ENCODE results near the gene SAC3D1.
A peak's percentile ranks its signal among the peaks of the same experiment; 100 is the strongest.
"Not testable (repeated sequence)": the region's sequence is repeated elsewhere in the genome, so short reads cannot be mapped to it uniquely, and the experiment has no call there.

The SAC3D1 gene

DNA sequence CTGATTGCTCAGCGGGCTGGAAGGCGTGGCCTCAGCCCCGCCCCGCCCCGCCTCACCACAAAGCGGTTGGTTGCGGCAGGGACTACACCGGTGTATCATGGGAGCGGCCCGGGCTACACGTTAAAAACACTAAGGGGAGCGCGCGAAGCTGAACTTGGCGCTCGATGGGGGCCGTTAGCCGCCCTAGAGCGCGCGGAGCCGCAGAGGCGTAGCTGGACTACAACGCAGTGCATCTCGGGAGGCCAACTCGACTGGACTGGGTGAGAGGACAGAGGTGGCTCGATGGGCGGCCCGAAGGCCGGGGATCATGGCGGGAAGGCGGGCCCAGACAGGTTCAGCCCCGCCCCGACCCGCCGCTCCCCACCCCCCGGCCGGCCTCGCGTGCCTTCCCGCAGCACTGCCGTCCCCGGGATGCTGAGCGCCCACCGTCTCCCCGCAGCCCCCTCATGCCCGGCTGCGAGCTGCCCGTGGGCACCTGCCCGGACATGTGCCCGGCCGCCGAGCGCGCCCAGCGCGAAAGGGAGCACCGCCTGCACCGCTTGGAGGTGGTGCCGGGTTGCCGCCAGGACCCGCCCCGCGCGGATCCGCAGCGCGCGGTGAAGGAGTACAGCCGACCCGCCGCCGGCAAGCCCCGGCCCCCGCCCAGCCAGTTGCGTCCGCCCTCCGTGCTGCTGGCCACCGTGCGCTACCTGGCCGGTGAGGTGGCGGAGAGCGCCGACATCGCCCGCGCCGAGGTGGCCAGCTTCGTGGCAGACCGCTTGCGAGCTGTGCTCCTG lies at the start of gene SAC3D1:
TSS of gene SAC3D1 (plus strand) at position 364 of the 776 bp plus-strand sequence. CDS start at position 447, 83 bp downstream.
- peak; percentile 86 for DNase-seq

DNA sequence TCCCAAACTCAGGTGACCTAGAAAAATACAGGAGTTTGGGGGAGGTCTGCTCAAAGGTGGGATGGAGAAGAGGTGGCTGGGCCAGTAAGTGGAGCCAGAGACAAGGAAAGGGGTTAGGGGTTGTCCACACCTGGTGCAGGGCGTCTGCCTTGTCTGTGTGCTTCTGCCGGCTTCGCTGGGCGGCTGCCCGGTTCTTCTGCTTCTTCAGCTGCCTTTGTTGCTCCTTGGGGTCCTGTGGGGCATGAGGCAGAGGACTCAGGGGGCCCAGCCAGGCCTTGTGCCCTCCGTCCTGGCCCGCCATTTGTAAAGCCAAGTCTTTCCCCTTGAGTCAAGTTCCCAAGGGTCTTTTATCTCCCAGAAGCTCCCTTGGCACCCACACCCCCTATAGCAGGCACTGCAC lies 46.7 kb upstream of the SAC3D1 start:
- no peak for DNase-seq

DNA sequence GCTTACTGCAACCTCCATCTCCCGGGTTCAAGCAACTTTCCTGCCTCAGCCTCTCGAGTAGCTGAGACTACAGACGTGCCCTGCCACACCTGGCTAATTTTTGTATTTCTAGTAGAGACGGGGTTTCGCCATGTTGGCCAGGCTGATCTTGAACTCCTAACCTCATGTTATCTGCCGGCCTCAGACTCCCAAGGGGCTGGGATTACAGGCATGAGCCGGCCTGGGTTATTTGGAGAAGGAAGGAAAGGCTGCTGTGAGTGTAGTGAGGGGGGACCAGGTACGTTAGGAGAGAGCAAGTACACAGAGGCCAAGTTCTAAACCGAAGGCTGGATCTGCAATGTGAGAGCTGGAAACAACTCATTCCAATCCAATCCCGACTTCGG lies 44.7 kb upstream of the SAC3D1 start:
- DNase-seq = no peak

DNA sequence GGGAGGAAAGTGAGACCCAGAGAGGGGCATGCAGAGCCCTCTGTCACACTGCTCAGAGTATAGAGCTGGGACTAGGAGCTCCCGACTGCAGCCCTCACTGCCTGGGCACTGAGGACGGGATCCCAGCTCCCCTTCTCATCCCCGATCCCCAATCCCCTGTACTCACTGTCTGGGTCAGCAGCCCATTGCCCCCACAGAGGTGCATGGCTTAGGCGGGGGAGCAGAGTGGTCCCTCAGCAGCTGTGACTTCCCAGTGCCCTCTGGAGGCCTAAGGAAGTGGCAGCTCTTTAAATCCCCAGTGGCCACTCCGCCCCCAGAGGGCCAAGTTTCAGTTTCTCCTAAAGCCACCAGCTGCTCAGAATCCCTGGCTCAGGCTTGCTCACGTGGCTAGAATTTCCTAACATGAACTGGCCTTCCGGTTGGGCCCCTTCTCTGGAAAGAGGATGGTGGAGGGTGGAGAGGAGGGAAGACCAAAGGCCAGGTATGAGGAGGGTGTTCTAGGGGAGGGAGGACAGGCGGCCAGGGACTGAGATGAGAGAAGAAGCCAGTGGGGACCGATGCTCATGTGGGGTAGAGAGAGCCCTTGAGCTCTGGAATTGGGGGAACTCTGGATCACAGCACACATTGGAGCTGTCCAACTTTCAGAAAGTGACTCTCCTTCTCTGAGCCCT lies 44.2 kb upstream of the SAC3D1 start, which contains the start of gene BATF2:
TSS of gene BATF2 (minus strand) at position 262 of the 671 bp plus-strand sequence. CDS start at position 205, 57 bp downstream.
- DNase-seq = no peak

DNA sequence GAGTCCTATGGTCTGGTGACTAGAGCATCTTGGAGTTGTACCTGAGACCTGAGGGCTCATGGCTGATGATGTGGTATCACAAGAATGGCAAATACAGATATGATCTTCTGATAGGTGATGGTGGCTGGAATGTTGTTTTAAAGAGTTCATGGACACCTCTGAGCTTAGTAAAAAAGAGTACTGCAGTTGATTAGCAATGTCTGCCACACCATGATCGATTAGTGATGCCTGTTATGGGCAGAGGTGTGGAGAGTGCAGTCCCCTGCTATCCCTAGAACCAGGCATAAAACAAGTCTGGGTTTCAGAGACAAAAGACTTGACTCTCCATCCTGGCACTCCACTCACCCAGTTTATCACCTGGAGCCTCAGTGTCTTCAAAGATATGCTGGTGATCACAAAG lies 42.9 kb upstream of the SAC3D1 start:
- no peak for DNase-seq

DNA sequence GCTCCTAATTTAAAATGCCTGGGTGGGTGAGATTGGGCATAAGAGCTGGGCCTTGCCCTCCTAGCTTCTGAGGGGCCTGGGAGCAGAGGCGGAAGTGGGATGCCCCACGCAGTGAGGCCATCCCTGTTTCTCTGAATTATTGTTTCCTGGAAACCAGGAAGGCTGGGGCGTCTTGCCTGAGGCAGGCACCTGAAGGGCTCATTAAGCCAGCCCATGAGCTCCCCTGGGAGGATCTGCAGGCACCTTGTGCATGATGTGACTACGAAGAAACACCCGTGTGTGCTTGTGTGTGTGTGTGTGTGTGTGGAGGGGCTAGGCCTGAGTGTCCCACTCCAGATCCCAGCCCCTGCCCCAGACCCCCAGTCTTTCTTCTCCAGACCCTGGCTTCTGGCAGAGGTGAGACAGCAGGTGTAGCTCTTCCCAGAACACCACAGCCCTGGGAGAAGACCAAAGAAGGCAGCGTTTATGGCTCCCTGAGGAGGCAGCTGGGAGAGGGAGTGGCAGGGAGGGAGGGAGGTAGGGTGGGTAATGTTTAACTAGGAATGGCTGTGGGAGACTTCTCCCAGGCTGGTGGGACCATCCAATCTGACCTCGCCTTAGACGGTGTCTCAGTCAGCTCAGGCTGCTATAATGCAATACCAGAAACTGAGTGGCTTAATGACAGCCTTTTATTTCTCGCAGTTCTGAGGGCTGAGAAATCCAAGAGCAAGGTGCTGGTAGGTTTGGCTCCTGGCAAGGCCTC lies 42.1 kb upstream of the SAC3D1 start:
- no peak for DNase-seq

DNA sequence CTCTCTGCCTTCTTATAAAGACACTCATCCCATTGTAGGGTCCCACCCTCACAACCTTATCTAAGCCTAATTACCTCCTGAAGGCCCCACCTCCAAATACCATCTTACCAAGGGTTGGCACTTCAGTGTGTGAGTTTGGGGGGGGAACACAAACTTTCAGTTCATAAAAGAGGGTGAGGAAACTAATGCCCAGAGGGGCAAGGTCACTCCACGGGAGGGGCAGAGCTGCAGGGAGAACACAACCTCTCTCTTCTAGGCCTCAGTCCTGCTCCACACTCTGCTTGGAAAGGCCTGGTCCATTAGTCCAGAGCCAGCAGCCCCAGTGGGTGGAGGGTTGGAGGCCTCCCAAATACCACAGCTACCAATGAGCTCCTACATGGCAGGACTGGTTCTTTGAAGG lies 41.5 kb upstream of the SAC3D1 start:
- DNase-seq = no peak

DNA sequence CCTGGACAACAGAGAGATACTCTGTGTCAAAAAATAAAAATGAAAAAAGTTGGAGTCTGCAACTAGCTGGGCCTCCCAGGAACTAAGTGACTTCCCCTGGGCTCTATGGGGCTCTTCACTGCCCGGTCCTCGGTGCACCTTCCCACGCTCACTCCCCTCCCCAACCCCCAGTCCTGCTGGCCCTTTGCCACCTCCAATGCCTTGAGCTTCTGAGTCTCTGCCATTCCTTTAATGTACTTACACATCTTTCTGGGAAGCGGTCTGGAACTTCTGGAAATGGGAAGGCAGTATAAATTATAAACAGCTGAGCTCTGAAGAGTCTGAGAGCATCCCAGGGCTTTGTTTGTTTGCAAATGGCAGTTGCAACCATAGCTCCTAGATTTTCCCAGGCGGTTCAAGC lies 38.3 kb upstream of the SAC3D1 start:
- DNase-seq = no peak

DNA sequence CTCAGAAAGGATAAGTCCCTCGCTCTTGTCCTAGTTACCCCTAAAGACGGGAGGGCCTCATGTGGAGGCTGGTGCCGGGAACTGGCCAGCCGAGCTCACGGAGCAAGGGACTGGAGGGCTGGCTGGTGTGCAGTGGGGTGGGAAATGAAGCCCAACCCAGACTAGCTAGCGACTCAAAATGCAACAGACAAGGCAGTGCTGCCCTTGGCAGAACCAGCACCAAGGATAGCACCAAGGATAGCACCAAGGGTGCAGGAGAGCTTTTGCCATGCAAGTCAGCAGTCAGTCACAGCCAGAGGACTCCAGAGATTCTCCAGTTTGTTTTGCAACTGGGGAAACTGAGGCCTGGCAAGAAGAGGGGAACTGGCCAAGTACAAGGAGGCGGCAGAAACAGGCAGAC lies 37.7 kb upstream of the SAC3D1 start:
- DNase-seq = no peak

DNA sequence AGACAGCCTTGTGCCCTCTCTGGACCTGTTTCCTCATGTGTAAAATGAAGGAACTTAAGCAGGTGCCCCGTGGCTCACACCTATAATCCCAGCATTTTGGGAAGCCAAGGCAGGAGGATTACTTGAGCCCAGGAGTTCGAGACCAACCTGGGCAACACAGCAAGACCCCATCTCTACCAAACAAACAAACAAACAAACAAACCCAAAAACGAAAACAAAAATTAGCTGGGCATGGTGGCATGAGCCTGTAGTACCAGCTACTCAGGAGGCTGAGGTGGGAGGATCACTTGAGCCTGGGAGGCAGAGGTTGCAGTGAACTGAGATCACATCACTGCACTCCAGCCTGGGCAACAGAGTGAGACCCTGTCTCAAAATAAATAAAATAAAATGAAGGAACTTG lies 37.0 kb upstream of the SAC3D1 start:
- not testable (repeated sequence) for DNase-seq

DNA sequence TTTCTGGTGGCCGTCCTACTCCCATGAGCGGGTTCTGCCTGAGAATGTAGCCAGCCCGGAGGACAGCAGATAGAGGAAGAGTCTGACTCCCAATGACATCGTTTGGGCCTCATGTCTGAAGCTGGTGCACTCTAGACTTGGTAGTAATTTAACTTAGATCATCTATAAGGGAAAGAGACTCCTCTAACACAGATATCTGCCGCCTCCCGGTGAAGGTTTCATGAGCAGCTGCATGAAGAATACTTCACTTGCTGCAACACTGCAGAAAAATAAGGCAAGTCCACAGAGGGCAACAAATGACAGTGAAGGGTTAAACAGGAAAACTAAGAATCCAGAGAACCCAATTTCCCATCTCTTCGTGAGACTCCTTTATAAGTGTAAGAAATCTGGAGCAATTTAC lies 33.0 kb upstream of the SAC3D1 start:
- DNase-seq = no peak

DNA sequence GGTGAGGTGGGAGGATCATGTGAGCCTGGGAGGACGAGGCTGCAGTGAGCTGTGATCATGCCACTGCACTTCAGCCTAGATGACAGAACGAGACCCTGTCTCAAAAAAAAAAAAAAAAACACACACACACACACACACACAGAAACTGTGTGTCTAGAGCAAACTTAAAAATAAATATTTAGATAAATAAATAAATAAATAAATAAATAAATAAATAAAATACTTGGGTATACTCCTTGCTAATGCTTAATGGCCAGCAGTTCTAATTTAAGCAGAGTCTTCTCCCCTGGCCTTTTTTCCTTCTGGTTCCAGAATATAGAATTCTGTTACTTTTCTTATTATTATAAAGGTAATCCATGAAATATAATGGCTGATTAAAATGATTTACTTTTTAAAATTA lies 32.1 kb upstream of the SAC3D1 start:
- DNase-seq = no peak

DNA sequence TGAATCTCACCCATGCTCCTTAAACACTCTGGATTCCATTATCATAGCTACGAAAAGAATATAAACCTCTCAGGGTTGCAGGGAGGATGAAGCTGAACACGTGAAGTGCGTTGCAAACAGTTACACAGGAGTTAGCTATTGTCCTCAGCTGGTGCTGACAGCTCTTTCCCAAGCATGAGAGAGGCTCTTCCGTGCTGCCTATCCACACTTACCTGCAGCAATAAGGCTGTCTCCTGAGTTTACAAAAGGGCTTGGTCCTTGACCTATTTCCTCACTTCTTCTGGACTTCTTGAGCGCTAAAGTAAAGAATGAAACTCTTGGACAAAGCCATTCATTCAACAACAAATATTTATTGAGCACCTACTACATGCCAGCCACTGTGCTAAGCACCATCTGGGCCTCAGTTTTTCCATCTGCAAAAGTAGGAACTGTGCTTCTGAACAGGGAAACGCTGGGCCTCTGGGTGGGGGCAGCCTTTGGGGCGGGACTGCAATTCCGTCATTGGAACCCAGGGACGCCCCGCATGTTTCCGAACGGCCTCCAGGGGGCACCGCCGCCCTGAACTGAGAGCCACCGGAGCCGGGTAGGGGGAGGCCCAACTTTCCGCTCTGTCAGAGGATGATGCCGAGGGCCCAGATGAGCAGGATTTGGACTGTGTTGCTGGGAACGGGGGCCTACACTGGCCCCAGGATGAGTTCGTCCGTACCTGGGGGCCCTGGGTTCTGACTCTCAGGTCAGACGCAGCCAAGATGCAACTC lies 27.7 kb upstream of the SAC3D1 start:
- peak; percentile 92 for DNase-seq

DNA sequence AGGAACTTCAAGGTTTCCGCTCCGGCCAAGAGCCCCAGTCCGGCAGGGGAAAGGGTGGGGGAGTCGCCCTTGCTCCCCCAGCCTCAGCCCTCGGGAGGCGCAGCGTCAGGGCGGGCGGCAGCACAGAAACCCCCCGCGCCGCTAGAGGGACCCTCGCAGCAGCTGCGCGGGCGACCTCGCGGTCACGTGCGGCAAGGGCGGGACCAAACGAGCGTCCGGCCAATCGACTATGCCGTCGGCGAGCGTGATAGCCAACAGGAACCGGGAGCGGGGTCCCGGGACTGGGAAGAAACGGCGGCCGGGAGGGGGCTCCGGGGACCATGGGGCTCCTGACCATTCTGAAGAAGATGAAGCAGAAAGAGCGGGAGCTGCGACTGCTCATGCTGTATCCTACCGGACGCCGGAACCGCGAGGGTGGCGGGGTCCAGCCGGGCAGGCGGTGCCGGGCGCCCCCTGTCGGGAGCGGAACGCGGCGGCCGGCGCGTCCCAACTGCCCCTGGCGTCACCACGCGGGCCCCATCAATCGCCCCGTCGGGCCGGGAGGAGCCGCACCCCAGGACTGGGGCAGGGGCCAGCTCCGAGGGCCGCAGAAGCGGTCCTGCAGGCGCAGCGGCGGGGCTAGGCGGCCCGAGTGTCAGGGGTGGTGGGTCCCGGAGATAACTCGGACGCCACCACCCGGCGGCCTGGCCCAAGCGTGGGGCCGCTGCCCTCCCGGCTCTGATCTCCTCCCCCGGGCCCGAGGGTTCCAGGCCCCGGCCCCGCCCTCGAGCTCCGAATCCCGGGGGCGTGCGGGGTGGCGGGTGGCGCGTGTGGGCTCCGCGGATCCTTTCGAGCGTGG lies 26.9 kb upstream of the SAC3D1 start, which contains the start of gene ARL2:
TSS of gene ARL2 (plus strand) at position 273 of the 838 bp plus-strand sequence. CDS start at position 321, 48 bp downstream.
- DNase-seq = peak; percentile 89

DNA sequence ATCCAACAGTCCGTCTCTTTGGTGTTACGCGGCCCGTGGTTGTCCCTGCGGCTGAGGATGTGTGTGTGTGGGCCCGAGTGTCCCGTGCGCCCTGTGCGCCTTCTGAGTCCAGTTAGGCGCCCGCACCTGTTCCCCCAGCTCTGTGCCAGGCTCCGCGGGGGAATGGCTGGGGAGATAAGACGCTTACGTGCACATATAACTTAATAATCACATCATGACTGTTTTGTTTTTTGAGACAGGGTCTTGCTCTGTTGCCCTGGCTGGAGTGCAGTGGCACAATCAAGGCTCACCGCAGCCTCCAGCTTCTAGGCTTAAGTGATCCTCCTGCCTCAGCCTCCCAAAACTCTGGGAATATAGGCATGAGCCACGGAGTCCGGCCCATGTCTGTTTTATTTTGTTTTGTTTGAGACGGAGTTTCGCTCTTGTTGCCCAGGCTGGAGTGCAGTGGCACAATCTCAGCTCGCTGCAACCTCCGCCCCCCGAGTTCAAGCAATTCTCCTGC lies 26.2 kb upstream of the SAC3D1 start:
- DNase-seq = no peak

DNA sequence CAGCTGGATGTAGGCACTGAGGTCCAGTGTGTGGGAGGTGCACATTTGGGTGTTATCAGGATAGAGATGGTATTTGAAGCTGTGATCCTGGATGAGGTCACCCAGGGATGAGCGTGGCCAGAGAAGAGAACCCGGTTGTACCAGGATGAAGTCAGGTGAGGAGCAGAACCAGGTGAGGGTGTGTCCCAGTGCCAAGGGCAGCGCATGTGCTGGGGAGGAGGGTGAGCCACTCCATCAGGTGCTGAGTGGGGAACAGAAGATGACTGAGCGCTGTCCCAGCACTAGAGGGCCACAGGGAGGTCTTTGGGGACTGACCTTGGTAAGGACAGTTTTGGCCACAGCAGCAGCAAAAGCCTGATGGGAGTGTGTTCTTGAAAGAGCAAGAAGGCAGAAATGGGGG lies 24.3 kb upstream of the SAC3D1 start:
- DNase-seq = no peak

DNA sequence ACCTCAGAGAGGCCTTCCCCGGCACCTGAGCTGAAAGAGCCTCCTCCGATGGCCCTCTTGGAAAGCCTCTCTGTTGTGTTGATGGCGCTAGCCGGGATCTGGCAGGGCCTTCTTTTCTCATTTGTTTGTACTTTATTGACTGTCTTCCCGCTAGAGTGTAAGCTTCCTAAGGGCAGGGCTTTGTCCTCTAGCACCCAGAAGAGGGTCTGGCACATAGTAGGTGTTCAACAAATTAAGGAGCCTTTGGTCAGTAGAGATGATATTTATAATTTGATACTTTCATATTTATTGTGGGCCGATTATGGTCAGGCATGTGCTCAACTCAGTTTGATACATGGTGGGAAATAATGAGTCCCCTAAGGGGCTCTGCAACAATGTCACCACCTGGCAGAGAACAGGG lies 23.1 kb upstream of the SAC3D1 start:
- no peak for DNase-seq

DNA sequence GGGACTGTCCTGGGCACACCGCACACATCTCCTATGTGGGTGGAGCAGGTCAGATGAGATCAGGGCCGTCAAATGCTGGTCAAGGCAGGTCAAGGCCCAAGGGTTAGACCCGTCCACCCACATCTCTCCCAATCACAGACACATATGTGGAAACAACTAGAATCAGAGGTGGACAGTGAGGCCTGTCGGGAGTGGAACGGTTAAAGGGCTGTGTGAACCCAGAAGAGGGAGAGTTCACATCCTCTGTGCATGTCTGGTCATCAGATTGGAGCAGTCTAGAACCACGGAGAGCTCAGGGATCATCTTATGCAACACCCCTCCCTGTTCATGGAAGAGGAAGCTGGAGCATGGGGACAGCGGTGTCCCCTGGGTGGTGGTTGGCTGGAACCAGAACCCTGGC lies 21.2 kb upstream of the SAC3D1 start:
- DNase-seq = no peak

DNA sequence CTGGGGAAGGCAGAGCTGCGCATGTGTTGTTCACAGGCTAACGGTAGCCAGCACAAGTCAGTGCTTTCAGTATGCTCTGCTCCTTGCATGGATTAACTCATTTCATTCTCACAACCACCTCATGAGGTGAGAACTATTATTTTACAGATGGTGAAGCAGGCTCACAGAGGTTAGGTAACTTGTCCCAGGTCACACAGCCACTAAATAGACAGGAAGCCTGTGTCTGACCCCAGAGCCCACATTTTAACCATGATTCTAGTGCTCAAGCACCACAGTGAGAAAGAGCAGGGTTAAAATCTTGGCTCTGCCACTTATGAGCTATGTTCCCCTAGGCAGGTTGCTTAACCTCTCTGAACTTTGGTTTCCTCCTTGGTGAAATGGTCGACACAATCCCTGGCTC lies 20.0 kb upstream of the SAC3D1 start:
- no peak for DNase-seq

DNA sequence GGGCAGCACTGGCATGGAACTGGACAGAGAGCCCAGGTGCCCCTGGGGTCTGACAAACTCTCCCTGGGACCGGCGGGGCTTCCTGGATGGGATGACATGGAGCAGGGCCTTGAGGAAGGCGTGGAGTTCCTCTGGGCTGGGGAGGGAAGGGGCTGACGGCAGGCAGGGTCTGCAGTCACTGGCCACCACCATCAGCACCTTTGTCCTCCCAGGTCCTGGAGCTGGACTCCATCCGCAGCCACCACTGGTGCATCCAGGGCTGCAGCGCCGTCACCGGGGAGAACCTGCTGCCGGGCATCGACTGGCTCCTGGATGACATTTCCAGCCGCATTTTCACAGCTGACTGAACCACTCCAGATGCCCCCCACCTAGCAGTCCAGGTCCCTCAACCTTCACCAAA lies 19.5 kb upstream of the SAC3D1 start:
- DNase-seq = no peak

DNA sequence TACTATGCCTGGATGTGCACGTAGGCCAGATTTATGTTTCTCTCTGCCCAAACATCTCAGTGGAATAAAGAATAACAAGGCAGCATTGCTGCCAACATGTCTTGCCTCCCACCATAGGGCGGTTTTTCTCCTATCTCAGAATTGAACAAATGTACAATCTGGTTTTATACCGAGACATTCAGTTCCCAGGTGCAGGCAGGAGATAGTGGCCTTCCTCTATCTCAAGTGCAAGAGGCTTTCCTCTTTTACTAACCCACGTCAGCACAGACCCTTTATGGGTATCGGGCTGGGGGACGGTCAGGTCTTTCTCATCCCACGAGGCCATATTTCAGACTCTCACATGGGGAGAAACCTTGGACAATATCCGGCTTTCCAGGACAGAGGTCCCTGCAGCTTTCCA lies 17.5 kb upstream of the SAC3D1 start:
- not testable (repeated sequence) for DNase-seq

DNA sequence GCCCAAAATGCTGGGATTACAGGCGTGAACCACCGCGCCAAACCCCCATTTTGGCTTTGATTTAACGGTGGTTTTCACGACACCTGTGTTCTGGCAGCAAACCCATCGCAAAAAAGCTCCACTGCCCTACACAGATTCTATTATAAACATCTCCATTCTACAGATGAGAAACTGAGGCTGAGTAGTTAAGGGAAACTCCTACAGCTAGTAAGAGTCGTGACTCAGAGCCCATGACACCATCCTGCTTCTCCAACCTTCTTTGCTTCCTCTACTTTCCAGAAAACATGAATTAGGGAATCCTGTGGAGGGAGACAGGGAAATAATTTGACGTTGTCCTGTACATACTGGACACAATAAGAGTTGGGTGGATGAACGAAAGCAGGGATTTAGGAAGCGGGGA lies 14.2 kb upstream of the SAC3D1 start:
- no peak for DNase-seq
